ENCODE data around the gene GARIN1A.
"Not testable (repeated sequence)": the region's sequence is repeated elsewhere in the genome, so short reads cannot be mapped to it uniquely, and the experiment has no call there.

Gene GARIN1A

DNA sequence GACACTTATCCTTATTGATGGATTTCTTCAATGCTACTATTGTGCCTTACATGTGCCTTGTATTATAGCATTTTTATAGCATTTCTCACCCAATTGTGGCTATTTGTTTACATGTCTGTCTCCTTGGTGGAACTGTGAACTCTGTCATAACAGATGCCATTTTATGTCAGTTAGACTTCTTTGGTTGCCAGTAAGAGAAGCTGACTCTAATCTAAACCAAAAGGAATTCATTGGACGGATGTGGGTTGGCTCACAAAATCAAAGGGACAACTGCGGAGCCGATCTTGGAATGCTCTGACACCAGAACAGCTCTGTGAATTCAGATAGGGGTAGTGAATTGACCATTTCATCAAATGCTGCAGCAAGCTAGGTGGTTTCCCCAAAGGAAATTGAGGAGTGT lies 15.0 kb downstream of the GARIN1A start:
- no peak for DNase-seq

DNA sequence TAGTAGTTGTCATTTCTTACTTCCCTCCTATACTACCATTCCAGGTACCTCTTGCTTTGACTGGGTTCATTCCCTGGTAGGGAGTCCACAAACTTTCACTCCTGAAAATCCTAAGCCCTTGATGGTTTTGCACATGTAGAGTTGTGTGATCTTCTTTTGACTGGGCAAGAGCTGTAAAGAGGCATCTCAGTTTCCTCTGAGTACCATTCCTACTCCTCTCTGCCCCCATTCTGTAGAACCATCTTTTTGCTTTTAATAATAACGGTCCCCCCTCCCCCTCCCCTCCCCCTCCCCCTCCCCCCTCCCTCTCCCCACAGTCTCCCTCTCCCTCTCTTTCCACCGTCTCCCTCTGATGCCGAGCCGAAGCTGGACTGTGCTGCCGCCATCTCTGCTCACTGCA lies 16.4 kb downstream of the GARIN1A start:
- no peak for DNase-seq

GRCh38 chr7:128689161-128689935 lies 17.3 kb downstream of the GARIN1A start:
- DNase-seq = not testable (repeated sequence)

DNA sequence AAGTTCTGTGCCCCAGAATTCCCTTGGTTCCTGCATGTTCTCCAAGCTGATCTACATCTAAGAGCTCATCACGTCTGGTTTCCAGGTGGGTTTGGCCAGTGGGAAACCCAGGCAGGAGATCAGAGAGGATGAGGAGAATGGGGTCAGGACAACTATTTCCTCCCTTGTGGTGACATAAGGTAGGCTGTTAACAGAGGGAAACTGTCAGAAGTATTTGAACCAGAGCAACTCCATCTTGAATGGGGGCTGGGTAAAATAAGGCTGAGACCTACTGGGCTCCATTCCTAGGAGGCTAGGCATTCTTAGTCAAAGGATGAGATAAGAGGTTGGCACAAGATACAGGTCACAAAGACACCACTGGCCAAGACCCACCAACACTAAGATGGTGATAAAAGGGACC lies 19.1 kb downstream of the GARIN1A start:
- DNase-seq = no peak

DNA sequence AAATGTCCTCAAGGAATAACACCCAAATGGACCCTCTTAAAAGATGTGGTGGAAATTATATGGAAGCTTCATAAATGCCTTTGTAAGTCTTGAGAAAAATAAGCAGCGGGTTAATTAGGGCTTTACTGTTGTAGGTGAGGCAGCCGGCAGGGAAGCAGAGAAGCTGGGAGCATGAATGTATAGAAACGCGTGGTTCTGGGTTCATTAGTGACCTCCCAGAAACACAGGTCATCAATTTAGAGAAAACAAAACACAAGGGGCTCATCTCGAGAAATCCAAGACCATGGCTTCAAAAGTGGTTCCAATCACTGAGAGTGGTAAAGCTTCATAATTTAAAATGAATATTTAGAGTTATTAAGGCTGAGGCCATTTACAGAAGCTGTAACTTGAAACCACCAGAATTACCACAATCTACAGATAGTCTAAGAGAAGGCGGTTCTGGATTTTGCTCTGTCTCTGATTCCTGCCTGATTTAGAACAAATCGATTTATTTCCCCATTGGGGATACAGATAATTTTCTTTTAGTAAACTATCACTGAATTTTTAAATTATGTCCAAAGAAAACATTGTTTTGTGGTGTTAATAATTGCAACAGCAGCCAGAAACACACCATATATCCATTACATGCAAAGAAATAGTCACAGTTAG lies 20.7 kb downstream of the GARIN1A start:
- no peak for DNase-seq

GRCh38 chr7:128693373-128694015 lies 21.4 kb downstream of the GARIN1A start:
- no peak for DNase-seq

GRCh38 chr7:128694738-128695137 lies 22.6 kb downstream of the GARIN1A start:
- no peak for DNase-seq

GRCh38 chr7:128697302-128697905 lies 25.3 kb downstream of the GARIN1A start:
- peak; percentile 51 for DNase-seq

- DNase-seq = no peak
Observed at GRCh38 chr7:128699196-128699712, 27.2 kb downstream of the GARIN1A start.

GRCh38 chr7:128699895-128700294 lies 27.8 kb downstream of the GARIN1A start:
- DNase-seq = no peak

- no peak for DNase-seq
Observed at GRCh38 chr7:128701062-128701785, 29.1 kb downstream of the GARIN1A start.

DNA sequence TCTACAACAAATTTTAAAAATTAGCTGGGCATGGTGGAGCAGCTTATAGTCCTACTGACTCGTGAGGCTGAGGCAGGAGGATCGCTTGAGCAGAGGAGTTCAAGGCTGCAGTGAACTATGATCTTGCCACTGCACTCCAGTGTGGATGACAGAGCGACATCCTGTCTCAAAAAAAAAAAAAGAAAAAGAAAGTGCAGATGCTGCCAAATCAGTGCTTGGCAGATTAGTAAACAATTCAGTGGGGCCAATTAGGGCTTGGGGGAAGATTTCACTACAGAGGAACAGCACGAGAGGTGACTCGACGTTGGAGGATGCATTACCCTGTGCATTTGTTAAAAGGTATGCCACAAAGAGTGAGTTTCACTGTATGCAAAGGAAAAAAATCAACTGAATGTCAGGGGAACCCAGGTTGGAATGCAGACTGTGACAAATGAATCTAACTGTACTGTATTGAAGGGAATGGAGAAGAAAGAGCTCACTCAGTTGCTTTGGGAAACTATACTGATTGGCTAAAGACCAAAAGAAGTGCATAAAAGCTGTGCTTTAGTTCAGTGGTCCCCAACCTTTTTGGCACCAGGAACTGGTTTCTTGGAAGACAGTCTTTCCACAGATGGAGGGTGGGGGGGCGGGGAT lies 31.6 kb downstream of the GARIN1A start:
- no peak for DNase-seq

- DNase-seq = no peak
Observed at GRCh38 chr7:128705891-128706333, 33.8 kb downstream of the GARIN1A start.

DNA sequence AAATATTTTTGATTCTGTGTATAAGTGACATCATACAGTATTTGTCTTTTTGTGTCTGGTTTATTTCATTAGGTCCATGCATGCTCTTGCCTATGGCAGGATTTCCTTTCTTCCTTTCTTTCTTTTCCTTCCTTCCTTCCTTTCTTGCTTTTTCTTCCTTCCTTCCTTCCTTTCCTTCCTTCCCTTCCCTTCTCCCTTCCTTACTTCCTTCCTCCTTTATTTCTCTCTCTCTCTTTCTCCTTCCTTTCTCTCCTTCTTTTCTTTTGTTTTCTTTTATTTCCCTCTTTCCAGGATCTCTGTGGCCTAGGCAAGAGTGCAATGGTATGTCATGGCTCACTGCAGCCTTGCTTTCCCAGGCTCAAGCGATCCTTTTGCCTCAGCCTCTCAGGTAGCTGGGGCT lies 35.7 kb downstream of the GARIN1A start:
- no peak for DNase-seq

GRCh38 chr7:128708235-128708634 lies 36.1 kb downstream of the GARIN1A start:
- no peak for DNase-seq

DNA sequence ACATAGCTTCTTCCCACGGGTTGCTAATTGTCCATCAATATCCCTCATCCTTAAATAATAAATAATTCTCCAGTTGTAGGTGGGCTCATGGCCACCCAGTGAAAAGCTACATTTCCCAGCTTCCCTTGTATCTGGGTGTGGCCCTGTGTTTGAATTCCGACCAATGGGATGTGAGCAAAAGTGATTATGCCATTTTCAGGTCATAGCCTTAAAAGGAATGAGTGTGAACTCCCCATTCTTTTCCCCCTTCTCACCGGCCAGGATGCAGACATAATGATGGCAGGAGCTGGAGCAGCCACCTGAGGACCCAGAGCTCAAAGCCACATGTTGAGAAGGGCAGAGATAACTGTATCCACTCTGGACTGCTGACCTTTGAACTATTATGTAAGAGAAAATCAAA lies 36.7 kb downstream of the GARIN1A start:
- DNase-seq = no peak

DNA sequence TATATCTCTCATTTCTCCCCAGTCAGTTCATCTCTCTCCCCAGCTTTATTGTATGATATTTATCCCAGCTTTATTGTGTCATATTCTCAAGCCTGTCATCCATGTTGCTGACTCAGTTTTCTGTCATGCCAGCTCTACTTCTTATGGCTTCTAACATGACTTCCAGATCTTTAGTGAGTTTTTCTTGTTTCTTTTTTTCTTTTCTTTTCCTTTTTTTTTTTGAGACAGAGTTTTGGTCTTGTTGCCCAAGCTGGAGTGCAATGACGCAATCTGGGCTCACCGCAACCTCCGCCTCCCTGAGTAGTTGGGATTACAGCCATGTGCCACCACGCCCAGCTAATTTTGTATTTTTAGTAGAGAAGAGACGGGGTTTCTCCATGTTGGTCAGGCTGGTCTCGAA lies 38.4 kb downstream of the GARIN1A start:
- no peak for DNase-seq

- DNase-seq = no peak
Observed at GRCh38 chr7:128713794-128714193, 41.7 kb downstream of the GARIN1A start.

DNA sequence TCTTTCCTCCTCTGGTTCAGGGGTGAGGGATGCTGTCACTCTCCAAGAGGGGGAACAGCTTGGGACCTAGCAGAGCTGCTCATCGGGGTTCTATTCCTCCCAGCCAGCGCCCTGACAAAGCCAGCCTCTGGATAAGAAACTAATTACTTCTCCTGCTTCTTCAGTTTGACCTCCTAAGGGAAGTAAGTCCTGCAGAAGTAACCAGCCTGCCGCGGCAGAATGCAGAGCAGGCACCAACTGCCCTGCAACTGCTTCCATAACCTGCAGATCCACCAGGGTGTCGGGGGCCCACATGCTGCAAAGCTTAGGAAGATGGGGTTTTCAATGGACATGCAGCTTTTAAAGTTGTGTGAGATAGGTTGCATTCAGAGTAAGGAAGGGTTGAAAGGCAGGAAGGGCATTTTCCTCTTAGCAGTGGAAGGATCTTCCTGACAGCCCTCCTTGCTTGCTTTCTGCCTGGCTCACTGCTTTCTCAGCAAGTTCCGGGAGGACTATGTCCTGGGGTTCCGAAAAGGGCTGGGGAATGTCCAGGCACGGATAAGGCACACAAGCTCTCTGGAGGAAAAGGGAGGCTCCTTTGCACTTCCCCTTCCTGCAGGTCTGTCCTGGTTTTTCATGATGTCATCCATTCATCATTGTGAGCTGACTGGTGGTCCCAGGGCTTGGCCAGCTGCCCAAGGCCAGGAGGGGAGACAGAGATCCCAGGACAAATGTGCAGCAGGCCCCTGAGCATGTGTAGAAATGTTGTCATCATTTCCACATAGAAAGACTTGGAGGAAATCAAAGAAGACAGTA lies 42.8 kb downstream of the GARIN1A start:
- DNase-seq = no peak

DNA sequence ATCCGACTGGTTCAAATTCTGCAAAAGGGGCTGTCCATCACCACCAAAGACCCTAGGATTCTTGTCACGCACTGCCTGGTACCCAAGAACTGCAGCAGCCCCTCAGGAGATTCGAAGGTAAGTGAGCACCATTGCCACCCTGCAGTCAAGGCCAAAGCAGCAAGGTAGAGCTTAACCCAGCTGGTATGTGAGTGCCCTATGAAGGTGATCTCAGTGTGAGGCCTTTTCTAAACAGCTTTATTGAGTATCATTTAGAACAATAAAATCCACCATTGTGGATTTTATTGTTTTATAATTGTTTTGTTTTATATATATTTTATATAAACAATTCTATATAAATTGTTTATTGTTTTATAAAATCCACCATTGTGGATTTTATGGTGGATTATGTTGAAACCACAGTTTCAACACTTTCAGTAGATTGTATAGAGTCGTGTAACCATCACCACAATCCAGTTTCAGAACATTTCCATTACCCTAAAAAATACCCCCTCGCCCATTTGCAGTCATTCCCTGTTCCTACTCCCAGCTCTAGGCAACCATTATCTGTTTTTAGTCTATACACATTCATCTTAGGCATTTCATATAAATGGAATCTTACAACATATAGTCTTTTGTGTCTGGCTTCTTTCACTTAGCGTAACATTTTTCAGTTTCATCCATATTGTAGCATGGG lies 47.0 kb downstream of the GARIN1A start:
- no peak for DNase-seq

- no peak for DNase-seq
Observed at GRCh38 chr7:128721376-128721775, 49.3 kb downstream of the GARIN1A start.

Measured in activated CD4-positive, CD25-positive, alpha-beta regulatory T cell treated with anti-CD3 and anti-CD28 coated beads, Interleukin-2, amount 50 U/mL, for 72 hours (primary cell).